Fibroblast of pulmonary artery (primary cell): ENCODE data around the gene IFNA21.

Source experiments
- DNase-seq: peaks from one replicate; pipeline ENCODE4 v3.0.0-alpha.2; 2010; ENCODE audit warnings: low read depth
- H3K4me3 ChIP-seq: replicated peaks from 2 replicates; pipeline ENCODE4 v1.5.1; 2011; ENCODE audit warnings: low read depth, mild to moderate bottlenecking, control low read depth, low read length, moderate library complexity
- CTCF ChIP-seq: IDR thresholded peaks from 2 replicates; pipeline ENCODE4 v1.5.1; 2011; ENCODE audit warnings: mild to moderate bottlenecking, control low read depth, low read length, inconsistent platforms; ENCODE audit errors: missing control alignments

IFNA21 gene

GRCh38 chr9:21121595-21122251 is 44.7 kb downstream of the IFNA21 start:
- no peak for TF ChIP-seq CTCF
- DNase-seq, result no peak
- no peak overlapping the region for H3K4me3 ChIP-seq

- no peak overlapping the region for H3K4me3 ChIP-seq
- TF ChIP-seq CTCF, result no peak
- no peak for DNase-seq
These were observed 45.4 kb downstream of the IFNA21 start for GRCh38 chr9:21121079-21121478.

- no peak overlapping the region for H3K4me3 ChIP-seq
- no peak for TF ChIP-seq CTCF
- peak; percentile 13 for DNase-seq
These were observed 47.2 kb downstream of the IFNA21 start for GRCh38 chr9:21119093-21119770.
